Loucy (cell line): ENCODE data around the gene FURIN.
"Not testable (repeated sequence)": the region's sequence is repeated elsewhere in the genome, so short reads cannot be mapped to it uniquely, and the experiment has no call there.

Source experiments
- H2AFZ ChIP-seq: fragments of 200-600 bp; sonication (generic); 2 replicates; pipeline ENCODE4 v1.6.0; 2016; ENCODE audit warnings: antibody characterized with exemption, mild to moderate bottlenecking, low read length, moderate library complexity
- H3F3A ChIP-seq: fragments of 200-600 bp; 2 replicates; pipeline ENCODE4 v1.6.0; 2016; ENCODE audit warnings: antibody characterized with exemption, low read depth, mild to moderate bottlenecking
- H3K27me3 ChIP-seq: fragments of 200-600 bp; sonication (generic); 2 replicates; pipeline ENCODE4 v1.6.1; 2014; ENCODE audit warnings: low read length, mild to moderate bottlenecking; ENCODE audit not compliant: insufficient read depth, poor library complexity, severe bottlenecking
- H3K36me3 ChIP-seq: fragments of 200-600 bp; sonication (generic); 2 replicates; pipeline ENCODE4 v1.6.1; 2016; ENCODE audit warnings: low read length; ENCODE audit not compliant: insufficient read depth
- H3K4me1 ChIP-seq: fragments of 200-600 bp; sonication (generic); 2 replicates; pipeline ENCODE4 v1.5.1; 2014; ENCODE audit warnings: low read length, mild to moderate bottlenecking; ENCODE audit not compliant: insufficient read depth, poor library complexity, severe bottlenecking
- H3K4me2 ChIP-seq: fragments of 200-600 bp; sonication (generic); 2 replicates; pipeline ENCODE4 v1.6.0; 2014; ENCODE audit warnings: antibody characterized with exemption, low read length, low read depth, mild to moderate bottlenecking; ENCODE audit not compliant: poor library complexity, severe bottlenecking
- H3K4me3 ChIP-seq: fragments of 200-600 bp; sonication (generic); 2 replicates; pipeline ENCODE4 v1.5.1; 2014; ENCODE audit warnings: low read length, mild to moderate bottlenecking, mixed read lengths; ENCODE audit not compliant: poor library complexity, severe bottlenecking
- H3K79me2 ChIP-seq: fragments of 200-600 bp; sonication (generic); 2 replicates; pipeline ENCODE4 v1.6.1; 2014; ENCODE audit warnings: low read length; ENCODE audit not compliant: insufficient read depth
- H3K9ac ChIP-seq: fragments of 200-600 bp; sonication (generic); 2 replicates; pipeline ENCODE4 v1.6.0; 2014; ENCODE audit warnings: mild to moderate bottlenecking, low read depth, low read length, moderate library complexity; ENCODE audit not compliant: poor library complexity, severe bottlenecking
- H3K9me2 ChIP-seq: fragments of 200-600 bp; sonication (generic); replicated peaks from 2 replicates; pipeline ENCODE4 v1.6.1; 2016; ENCODE audit warnings: low read depth, low read length, mixed read lengths
- H3K9me3 ChIP-seq: fragments of 200-600 bp; sonication (generic); 2 replicates; pipeline ENCODE4 v1.6.1; 2014; ENCODE audit warnings: mild to moderate bottlenecking, antibody characterized with exemption, low read length, low read depth; ENCODE audit not compliant: insufficient read depth
- H4K20me1 ChIP-seq: fragments of 200-600 bp; sonication (generic); 2 replicates; pipeline ENCODE4 v1.6.0; 2014; ENCODE audit warnings: antibody characterized with exemption, low read length, mild to moderate bottlenecking; ENCODE audit not compliant: insufficient read depth, poor library complexity, severe bottlenecking
- CTCF ChIP-seq: fragments of 200-600 bp; sonication (generic); conservative IDR thresholded peaks from 2 replicates; pipeline ENCODE4 v1.5.1; 2014; ENCODE audit warnings: mild to moderate bottlenecking, antibody characterized with exemption, low read length
- EZH2phosphoT487 ChIP-seq: fragments of 200-600 bp; IDR thresholded peaks from 2 replicates; pipeline ENCODE4 v1.6.1; 2018; ENCODE audit warnings: antibody characterized with exemption, mild to moderate bottlenecking, moderate library complexity, borderline replicate concordance

The FURIN gene

DNA sequence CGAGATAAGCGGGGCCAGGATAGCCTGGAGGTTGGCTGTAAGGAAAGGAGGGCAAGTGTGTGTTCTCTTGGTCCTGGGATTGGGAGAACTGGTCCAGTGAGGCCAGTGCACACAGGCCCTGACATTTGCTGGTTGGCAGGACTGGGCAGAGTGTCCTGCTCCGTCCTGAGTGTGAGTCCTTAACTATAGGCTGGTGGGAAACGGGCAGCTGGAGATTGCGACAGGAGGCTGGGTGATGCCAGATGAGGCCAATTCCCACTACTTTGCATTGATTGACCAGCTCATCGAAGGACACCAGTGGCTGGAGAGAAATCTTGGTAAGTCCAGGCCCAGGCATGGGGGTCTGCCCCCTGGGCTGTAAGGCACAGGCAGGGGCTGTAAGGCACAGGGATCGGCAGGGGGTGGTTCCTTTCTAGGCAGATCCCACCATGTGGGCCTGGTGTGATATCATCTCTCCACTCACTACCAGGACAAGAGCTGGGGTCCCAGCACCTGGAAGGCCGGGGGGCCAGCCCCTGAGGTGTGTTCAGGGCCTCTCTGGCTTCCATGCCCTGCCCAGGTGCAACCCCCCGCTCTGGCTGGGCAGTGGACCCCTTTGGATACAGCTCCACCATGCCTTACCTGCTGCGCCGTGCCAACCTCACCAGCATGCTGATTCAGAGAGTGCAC lies 37.9 kb downstream of the FURIN start:
- H3K9ac ChIP-seq: no peak overlapping the region
- H2AFZ ChIP-seq: no peak overlapping the region
- peaks cover 6% of the 10 kb centered on the region; the same call in 1 of the 2 replicates for H3K36me3 ChIP-seq
- no peak for TF ChIP-seq EZH2phosphoT487
- TF ChIP-seq CTCF: no peak
- no peaks in the 10 kb centered on the region for H3F3A ChIP-seq
- H3K79me2 ChIP-seq: peaks cover 19% of the 10 kb centered on the region; the same call in 1 of the 2 replicates
- H3K9me2 ChIP-seq: no peaks in the 10 kb centered on the region
- H3K4me1 ChIP-seq: peaks cover 13% of the 10 kb centered on the region
- no peaks in the 10 kb centered on the region for H3K27me3 ChIP-seq
- H3K4me3 ChIP-seq: no peak overlapping the region
- H4K20me1 ChIP-seq: no peaks in the 10 kb centered on the region
- H3K4me2 ChIP-seq: no peak overlapping the region
- H3K9me3 ChIP-seq: no peaks in the 10 kb centered on the region

GRCh38 chr15:90907051-90907660 lies 38.8 kb downstream of the FURIN start:
- Histone ChIP-seq H3K9ac (no peak overlapping the region), H3K4me2 (no peak overlapping the region), H3K36me3 (peaks cover 8% of the 10 kb centered on the region; the same call in 1 of the 2 replicates), H3K4me1 (peaks cover 7% of the 10 kb centered on the region), H3F3A (no peaks in the 10 kb centered on the region), H3K4me3 (no peak overlapping the region), H4K20me1 (no peaks in the 10 kb centered on the region), H3K9me2 (no peaks in the 10 kb centered on the region), H2AFZ (no peak overlapping the region), H3K9me3 (no peaks in the 10 kb centered on the region), H3K79me2 (peaks cover 19% of the 10 kb centered on the region; the same call in 1 of the 2 replicates), H3K27me3 (no peaks in the 10 kb centered on the region)
- no peak for TF ChIP-seq CTCF

DNA sequence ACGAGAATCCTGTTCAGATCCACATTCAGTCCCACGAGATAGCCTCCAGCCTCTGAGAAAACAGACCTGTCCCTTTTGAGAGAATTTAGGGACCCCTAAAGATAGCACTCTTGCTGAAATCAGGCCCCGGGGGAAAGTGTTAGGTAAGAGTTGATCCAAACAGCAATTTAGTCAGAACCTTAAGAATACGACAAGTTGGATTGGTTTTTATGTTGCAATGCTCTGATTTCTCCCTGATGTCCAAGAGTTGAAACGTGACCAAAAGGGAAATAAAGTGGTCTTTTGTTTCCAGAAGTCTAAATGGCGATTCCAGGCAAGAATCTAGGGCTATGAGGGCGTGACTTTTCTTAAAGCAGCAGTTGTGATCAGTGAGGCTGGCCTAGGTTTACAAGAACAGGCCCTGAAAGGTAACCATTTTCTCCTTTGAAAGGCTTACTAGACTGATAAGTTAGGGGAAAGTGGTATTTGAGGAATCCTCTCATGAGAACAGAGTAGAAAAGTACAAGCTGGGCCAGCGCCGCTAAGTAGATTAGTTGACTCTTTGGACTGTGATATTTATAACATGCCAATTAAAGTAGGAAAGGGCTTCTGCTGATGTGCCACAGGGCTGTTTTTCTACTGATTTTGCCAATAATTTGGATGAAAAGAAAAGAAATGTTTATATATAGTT lies 39.6 kb downstream of the FURIN start:
- H2AFZ ChIP-seq: no peak overlapping the region
- TF ChIP-seq EZH2phosphoT487 (no peak), CTCF (no peak)
- no peak overlapping the region for H3K9ac ChIP-seq
- H3K27me3 ChIP-seq: no peaks in the 10 kb centered on the region
- peaks cover 11% of the 10 kb centered on the region; the same call in 1 of the 2 replicates for H3K36me3 ChIP-seq
- no peaks in the 10 kb centered on the region for H3K9me3 ChIP-seq
- no peak overlapping the region for H3K4me2 ChIP-seq
- H3K9me2 ChIP-seq: no peaks in the 10 kb centered on the region
- H3K79me2 ChIP-seq: peaks cover 19% of the 10 kb centered on the region; the same call in 1 of the 2 replicates
- H3F3A ChIP-seq: no peaks in the 10 kb centered on the region
- peaks cover 7% of the 10 kb centered on the region for H3K4me1 ChIP-seq
- no peak overlapping the region for H3K4me3 ChIP-seq
- no peaks in the 10 kb centered on the region for H4K20me1 ChIP-seq

- H3K9me3 ChIP-seq, H4K20me1 ChIP-seq, H3F3A ChIP-seq, H3K27me3 ChIP-seq, H3K4me1 ChIP-seq, H3K4me3 ChIP-seq, H3K9me2 ChIP-seq, H3K9ac ChIP-seq, H3K4me2 ChIP-seq, H2AFZ ChIP-seq: not testable (repeated sequence)
- Histone ChIP-seq H3K79me2 (peaks cover 11% of the 10 kb centered on the region; the same call in 1 of the 2 replicates), H3K36me3 (peaks cover 21% of the 10 kb centered on the region; the same call in 1 of the 2 replicates)
Measured at GRCh38 chr15:90909449-90909848, 41.1 kb downstream of the FURIN start.
